ENCODE data around the gene NKIRAS2.
"Not testable (repeated sequence)": the region's sequence is repeated elsewhere in the genome, so short reads cannot be mapped to it uniquely, and the experiment has no call there.

- TF ChIP-seq POLR2AphosphoS5 (IDR thresholded peaks at IDR 0.05); POLR2A (IDR thresholded peaks at IDR 0.05); CTCF (IDR thresholded peaks at IDR 0.05 in 8 of 11, conservative IDR thresholded peaks at IDR 0.05 in 3 of 11): not testable (repeated sequence)
Measured at GRCh38 chr17:42012363-42012762, 7.5 kb upstream of the NKIRAS2 start.
